ENCODE measurements around the gene C5AR1.
"Not testable (repeated sequence)": the region's sequence is repeated elsewhere in the genome, so short reads cannot be mapped to it uniquely, and the experiment has no call there.

Gene C5AR1

DNA sequence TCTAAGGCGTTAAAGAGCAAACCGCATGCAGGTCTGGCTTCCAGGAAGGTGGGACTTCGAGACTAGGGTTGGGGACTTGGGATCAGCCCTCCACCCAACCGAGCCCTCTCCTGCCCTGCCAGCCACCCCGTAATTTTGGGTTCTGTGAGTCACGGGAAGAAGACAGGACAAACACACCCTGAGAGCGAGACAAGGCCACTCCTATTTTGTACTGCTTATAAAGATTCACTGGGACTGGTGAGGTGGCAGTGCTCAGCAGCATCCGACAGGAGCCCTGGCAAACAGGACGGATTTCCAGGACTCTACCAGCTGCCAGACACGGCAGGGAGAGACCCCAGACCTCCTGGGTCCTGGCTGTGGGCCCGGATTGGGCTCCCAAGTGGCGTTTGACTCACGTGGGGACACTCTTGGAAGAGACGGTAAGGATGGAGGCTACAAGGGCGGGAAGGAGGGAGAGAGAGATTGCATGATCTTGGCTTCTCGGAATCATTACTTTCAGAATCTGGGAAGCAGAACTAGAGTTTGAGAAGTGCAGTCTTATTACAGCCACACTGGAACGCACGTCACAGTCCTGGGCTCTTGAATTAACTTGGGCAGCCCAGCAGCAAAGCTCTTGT lies 22.4 kb downstream of the C5AR1 start, which contains the start of gene C5AR2:
Gene C5AR2, plus strand, starts transcription at position 245 of the 617 bp plus-strand sequence. CDS start 8,625 bp downstream, outside the sequence.
- no peaks in the 10 kb centered on the region for H3K9me3 ChIP-seq (ENCODE audit: insufficient read depth, low read depth, low read length)
- no peaks in the 10 kb centered on the region for H3K4me1 ChIP-seq (ENCODE audit: control insufficient read depth in 1 of 2, insufficient read depth in 2 of 2, low read length in 2 of 2)
- H2AFZ ChIP-seq (ENCODE audit: insufficient read depth, low read length, poor library complexity) = no peak within 1 kb of the TSS
- H3K36me3 ChIP-seq (ENCODE audit: control insufficient read depth in 1 of 2, insufficient read depth in 2 of 2, low read length in 2 of 2) = no peaks in the 10 kb centered on the region
- no peak within 1 kb of the TSS for H4K91ac ChIP-seq (ENCODE audit: low read depth, low read length)
- DNase-seq = no peak
- no peaks in the 10 kb centered on the region for H3K27me3 ChIP-seq (ENCODE audit: insufficient read depth, low read length)
- no peak within 1 kb of the TSS for H3K18ac ChIP-seq (ENCODE audit: low read length)
- H2BK12ac ChIP-seq (ENCODE audit: low read length) = no peak within 1 kb of the TSS
- H2BK5ac ChIP-seq (ENCODE audit: low read depth, low read length, poor library complexity) = no peak within 1 kb of the TSS
- no peak within 1 kb of the TSS for H3K4ac ChIP-seq (ENCODE audit: low read depth, low read length)
- WGBS (ENCODE audit: extremely low coverage, insufficient coverage, insufficient read length) = no CpG with 5 or more reads among the region's 18 CpGs
- H3K4me2 ChIP-seq (ENCODE audit: low read length) = no peak within 1 kb of the TSS
- no peaks in the 10 kb centered on the region for H3K79me1 ChIP-seq (ENCODE audit: low read length)
- no peaks in the 10 kb centered on the region for H3K79me2 ChIP-seq (ENCODE audit: control insufficient read depth, insufficient read depth, low read length, poor library complexity)
- H4K8ac ChIP-seq (ENCODE audit: low read depth, low read length) = no peak within 1 kb of the TSS
- no peak within 1 kb of the TSS for H3K4me3 ChIP-seq (ENCODE audit: low read depth, low read length)
- no peak within 1 kb of the TSS for H3K9ac ChIP-seq (ENCODE audit: low read length)
- H4K12ac ChIP-seq (ENCODE audit: low read depth, low read length) = no peak within 1 kb of the TSS
- H2BK120ac ChIP-seq (ENCODE audit: insufficient read depth, low read length, poor library complexity) = no peak within 1 kb of the TSS
- H2AK5ac ChIP-seq (ENCODE audit: low read length) = no peak within 1 kb of the TSS
- H3K23ac ChIP-seq (ENCODE audit: low read length) = no peak within 1 kb of the TSS
- H3K27ac ChIP-seq (ENCODE audit: low read depth, low read length) = no peak within 1 kb of the TSS
- H3K14ac ChIP-seq (ENCODE audit: low read length) = no peak within 1 kb of the TSS

- not testable (repeated sequence) for H2BK12ac ChIP-seq (ENCODE audit: low read length); H4K8ac ChIP-seq (ENCODE audit: low read depth, low read length); H4K91ac ChIP-seq (ENCODE audit: low read depth, low read length); H3K27me3 ChIP-seq (ENCODE audit: insufficient read depth, low read length); H3K79me2 ChIP-seq (ENCODE audit: control insufficient read depth, insufficient read depth, low read length, poor library complexity); H3K4ac ChIP-seq (ENCODE audit: low read depth, low read length); DNase-seq; H3K27ac ChIP-seq (ENCODE audit: low read depth, low read length); H4K12ac ChIP-seq (ENCODE audit: low read depth, low read length); H3K9me3 ChIP-seq (ENCODE audit: insufficient read depth, low read depth, low read length); H3K9ac ChIP-seq (ENCODE audit: low read length); H3K36me3 ChIP-seq (ENCODE audit: control insufficient read depth in 1 of 2, insufficient read depth in 2 of 2, low read length in 2 of 2); H3K4me3 ChIP-seq (ENCODE audit: low read depth, low read length); H2AK5ac ChIP-seq (ENCODE audit: low read length); H2BK120ac ChIP-seq (ENCODE audit: insufficient read depth, low read length, poor library complexity); H2AFZ ChIP-seq (ENCODE audit: insufficient read depth, low read length, poor library complexity); H3K18ac ChIP-seq (ENCODE audit: low read length); H2BK5ac ChIP-seq (ENCODE audit: low read depth, low read length, poor library complexity); H3K4me1 ChIP-seq (ENCODE audit: control insufficient read depth in 1 of 2, insufficient read depth in 2 of 2, low read length in 2 of 2); H3K4me2 ChIP-seq (ENCODE audit: low read length); H3K79me1 ChIP-seq (ENCODE audit: low read length); H3K14ac ChIP-seq (ENCODE audit: low read length); H3K23ac ChIP-seq (ENCODE audit: low read length)
- no CpG with 5 or more reads among the region's 18 CpGs for WGBS (ENCODE audit: extremely low coverage, insufficient coverage, insufficient read length)
These were observed 27.4 kb downstream of the C5AR1 start for GRCh38 chr19:47336765-47337718.

- DNase-seq = no peak
- Histone ChIP-seq H3K14ac (ENCODE audit: low read length) (no peak overlapping the region), H3K4ac (ENCODE audit: low read depth, low read length) (no peak overlapping the region), H4K91ac (ENCODE audit: low read depth, low read length) (no peak overlapping the region), H3K79me1 (ENCODE audit: low read length) (no peaks in the 10 kb centered on the region), H2AK5ac (ENCODE audit: low read length) (no peak overlapping the region), H3K4me2 (ENCODE audit: low read length) (no peak overlapping the region), H2BK120ac (ENCODE audit: insufficient read depth, low read length, poor library complexity) (no peak overlapping the region), H3K9me3 (ENCODE audit: insufficient read depth, low read depth, low read length) (no peaks in the 10 kb centered on the region), H3K4me1 (ENCODE audit: control insufficient read depth in 1 of 2, insufficient read depth in 2 of 2, low read length in 2 of 2) (no peaks in the 10 kb centered on the region), H3K18ac (ENCODE audit: low read length) (no peak overlapping the region), H2AFZ (ENCODE audit: insufficient read depth, low read length, poor library complexity) (no peak overlapping the region), H3K36me3 (ENCODE audit: control insufficient read depth in 1 of 2, insufficient read depth in 2 of 2, low read length in 2 of 2) (no peaks in the 10 kb centered on the region), H3K9ac (ENCODE audit: low read length) (no peak overlapping the region), H3K23ac (ENCODE audit: low read length) (no peak overlapping the region), H4K12ac (ENCODE audit: low read depth, low read length) (no peak overlapping the region), H3K79me2 (ENCODE audit: control insufficient read depth, insufficient read depth, low read length, poor library complexity) (no peaks in the 10 kb centered on the region), H3K27ac (ENCODE audit: low read depth, low read length) (no peak overlapping the region), H3K4me3 (ENCODE audit: low read depth, low read length) (no peak overlapping the region), H2BK12ac (ENCODE audit: low read length) (no peak overlapping the region), H2BK5ac (ENCODE audit: low read depth, low read length, poor library complexity) (no peak overlapping the region), H4K8ac (ENCODE audit: low read depth, low read length) (no peak overlapping the region), H3K27me3 (ENCODE audit: insufficient read depth, low read length) (no peaks in the 10 kb centered on the region)
- WGBS (ENCODE audit: extremely low coverage, insufficient coverage, insufficient read length) = no CpG with 5 or more reads among the region's 10 CpGs
These were observed 29.7 kb downstream of the C5AR1 start for GRCh38 chr19:47339196-47339880.

- no peaks in the 10 kb centered on the region for H3K79me1 ChIP-seq (ENCODE audit: low read length)
- no peak overlapping the region for H4K91ac ChIP-seq (ENCODE audit: low read depth, low read length)
- H2AFZ ChIP-seq (ENCODE audit: insufficient read depth, low read length, poor library complexity) = no peak overlapping the region
- no peak overlapping the region for H3K23ac ChIP-seq (ENCODE audit: low read length)
- no peak overlapping the region for H2BK120ac ChIP-seq (ENCODE audit: insufficient read depth, low read length, poor library complexity)
- H3K4me3 ChIP-seq (ENCODE audit: low read depth, low read length) = no peak overlapping the region
- no peak overlapping the region for H3K27ac ChIP-seq (ENCODE audit: low read depth, low read length)
- H3K9me3 ChIP-seq (ENCODE audit: insufficient read depth, low read depth, low read length) = no peaks in the 10 kb centered on the region
- no peak overlapping the region for H3K9ac ChIP-seq (ENCODE audit: low read length)
- H3K79me2 ChIP-seq (ENCODE audit: control insufficient read depth, insufficient read depth, low read length, poor library complexity) = no peaks in the 10 kb centered on the region
- no peak for DNase-seq
- no CpG with 5 or more reads among the region's 29 CpGs for WGBS (ENCODE audit: extremely low coverage, insufficient coverage, insufficient read length)
- no peaks in the 10 kb centered on the region for H3K36me3 ChIP-seq (ENCODE audit: control insufficient read depth in 1 of 2, insufficient read depth in 2 of 2, low read length in 2 of 2)
- no peak overlapping the region for H3K4ac ChIP-seq (ENCODE audit: low read depth, low read length)
- H2BK5ac ChIP-seq (ENCODE audit: low read depth, low read length, poor library complexity) = no peak overlapping the region
- H2AK5ac ChIP-seq (ENCODE audit: low read length) = no peak overlapping the region
- H2BK12ac ChIP-seq (ENCODE audit: low read length) = no peak overlapping the region
- no peak overlapping the region for H3K14ac ChIP-seq (ENCODE audit: low read length)
- no peak overlapping the region for H4K12ac ChIP-seq (ENCODE audit: low read depth, low read length)
- H4K8ac ChIP-seq (ENCODE audit: low read depth, low read length) = no peak overlapping the region
- H3K4me1 ChIP-seq (ENCODE audit: control insufficient read depth in 1 of 2, insufficient read depth in 2 of 2, low read length in 2 of 2) = no peaks in the 10 kb centered on the region
- H3K18ac ChIP-seq (ENCODE audit: low read length) = no peak overlapping the region
- H3K27me3 ChIP-seq (ENCODE audit: insufficient read depth, low read length) = no peaks in the 10 kb centered on the region
- H3K4me2 ChIP-seq (ENCODE audit: low read length) = no peak overlapping the region
These were observed 31.0 kb downstream of the C5AR1 start for GRCh38 chr19:47340477-47341208.
